GM23338 (cell line): ENCODE results near the gene VDR.

Experiments
- CREB1 ChIP-seq: fragments of 250-450 bp; sonication (Bioruptor Pico); IDR thresholded peaks from 2 replicates; pipeline ENCODE4 v1.5.0; 2020; ENCODE audit warnings: low read depth, mild to moderate bottlenecking, moderate library complexity
- CTCF ChIP-seq, 2 experiments: fragments of 200-600 bp in 1 of 2; sonication (generic) in 1 of 2; conservative IDR thresholded peaks; 2 replicates each; pipeline versions ENCODE4 v1.5.1 to v1.6.1; 2016 to 2017; ENCODE audit warnings: antibody characterized with exemption in 2 of 2, low read depth in 2 of 2, mild to moderate bottlenecking in 2 of 2, moderate library complexity in 1 of 2
- EZH2 ChIP-seq: fragments of 200-600 bp; sonication (generic); IDR thresholded peaks from one replicate; pipeline ENCODE4 v1.8.0; 2017; ENCODE audit warnings: antibody characterized with exemption, mild to moderate bottlenecking, low read depth; ENCODE audit not compliant: unreplicated experiment
- EZH2phosphoT487 ChIP-seq: fragments of 200-600 bp; sonication (generic); IDR thresholded peaks from one replicate; pipeline ENCODE4 v1.8.1; 2018; ENCODE audit warnings: antibody characterized with exemption; ENCODE audit not compliant: unreplicated experiment
- NANOG ChIP-seq: IDR thresholded peaks from 2 replicates; pipeline ENCODE4 v1.6.1; 2016; ENCODE audit warnings: antibody characterized with exemption, borderline replicate concordance
- POLR2AphosphoS5 ChIP-seq: IDR thresholded peaks from 2 replicates; pipeline ENCODE4 v1.6.1; 2016; ENCODE audit warnings: antibody characterized with exemption, low read depth
- ZNF462 ChIP-seq: fragments of 250-450 bp; sonication (Bioruptor Pico); IDR thresholded peaks from 2 replicates; pipeline ENCODE4 v1.5.0; 2020; ENCODE audit warnings: mild to moderate bottlenecking, moderate library complexity
- TF ChIP-seq, protein P1 (sequence below): IDR thresholded peaks from one replicate; pipeline ENCODE4 v1.6.1; 2018; ENCODE audit warnings: antibody characterized with exemption; ENCODE audit not compliant: unreplicated experiment

DNA sequence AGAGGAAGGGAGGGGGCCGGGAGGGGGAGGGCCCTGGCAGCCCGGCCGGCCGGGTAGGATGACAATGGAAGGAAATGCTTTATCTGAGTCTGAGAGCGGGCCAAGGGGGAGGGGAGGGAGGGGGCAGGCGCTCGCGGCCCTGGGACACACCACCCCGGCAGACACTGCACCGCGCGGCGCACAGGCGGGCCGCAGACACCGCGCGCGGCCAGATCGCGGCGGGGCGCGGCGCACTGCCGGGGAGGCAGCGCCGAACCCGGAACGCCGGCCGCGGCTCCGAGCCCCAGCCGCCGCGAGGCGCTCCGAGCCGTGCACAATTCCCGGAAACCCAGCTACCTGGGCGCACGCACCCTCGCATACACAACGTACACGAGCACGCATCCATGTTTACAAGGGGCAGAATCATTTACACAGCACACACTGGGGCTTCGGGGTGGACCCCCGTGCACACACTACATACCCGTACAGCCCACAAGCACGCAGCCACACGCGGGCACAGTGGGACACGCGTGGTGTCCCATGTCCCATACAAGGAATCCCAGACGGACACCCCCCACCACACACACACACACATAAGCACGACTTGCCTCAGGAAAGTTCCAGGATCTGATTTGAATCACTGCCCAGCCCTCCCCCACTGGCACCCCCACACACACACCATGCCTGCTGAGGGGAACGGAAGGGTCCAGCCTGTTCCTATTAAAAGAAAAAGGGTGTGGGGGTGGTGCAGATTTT, 84.7 kb downstream of the VDR start, which contains the start of gene HDAC7:
- TF ChIP-seq POLR2AphosphoS5 (peak; percentile 46), CTCF (conservative IDR thresholded peaks at IDR 0.05; ENCODE audit: low read depth in 2 of 2) (no peak), EZH2phosphoT487 (no peak), NANOG (no peak), EZH2 (no peak), ZNF462 (no peak), CREB1 (no peak)
- TF ChIP-seq, protein P1, sequence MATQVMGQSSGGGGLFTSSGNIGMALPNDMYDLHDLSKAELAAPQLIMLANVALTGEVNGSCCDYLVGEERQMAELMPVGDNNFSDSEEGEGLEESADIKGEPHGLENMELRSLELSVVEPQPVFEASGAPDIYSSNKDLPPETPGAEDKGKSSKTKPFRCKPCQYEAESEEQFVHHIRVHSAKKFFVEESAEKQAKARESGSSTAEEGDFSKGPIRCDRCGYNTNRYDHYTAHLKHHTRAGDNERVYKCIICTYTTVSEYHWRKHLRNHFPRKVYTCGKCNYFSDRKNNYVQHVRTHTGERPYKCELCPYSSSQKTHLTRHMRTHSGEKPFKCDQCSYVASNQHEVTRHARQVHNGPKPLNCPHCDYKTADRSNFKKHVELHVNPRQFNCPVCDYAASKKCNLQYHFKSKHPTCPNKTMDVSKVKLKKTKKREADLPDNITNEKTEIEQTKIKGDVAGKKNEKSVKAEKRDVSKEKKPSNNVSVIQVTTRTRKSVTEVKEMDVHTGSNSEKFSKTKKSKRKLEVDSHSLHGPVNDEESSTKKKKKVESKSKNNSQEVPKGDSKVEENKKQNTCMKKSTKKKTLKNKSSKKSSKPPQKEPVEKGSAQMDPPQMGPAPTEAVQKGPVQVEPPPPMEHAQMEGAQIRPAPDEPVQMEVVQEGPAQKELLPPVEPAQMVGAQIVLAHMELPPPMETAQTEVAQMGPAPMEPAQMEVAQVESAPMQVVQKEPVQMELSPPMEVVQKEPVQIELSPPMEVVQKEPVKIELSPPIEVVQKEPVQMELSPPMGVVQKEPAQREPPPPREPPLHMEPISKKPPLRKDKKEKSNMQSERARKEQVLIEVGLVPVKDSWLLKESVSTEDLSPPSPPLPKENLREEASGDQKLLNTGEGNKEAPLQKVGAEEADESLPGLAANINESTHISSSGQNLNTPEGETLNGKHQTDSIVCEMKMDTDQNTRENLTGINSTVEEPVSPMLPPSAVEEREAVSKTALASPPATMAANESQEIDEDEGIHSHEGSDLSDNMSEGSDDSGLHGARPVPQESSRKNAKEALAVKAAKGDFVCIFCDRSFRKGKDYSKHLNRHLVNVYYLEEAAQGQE = no peak
